HG03064 (cell line): ENCODE data around the gene SPTAN1.

Source experiments
- ATAC-seq: cut with Tn5 transposase; IDR thresholded peaks from one replicate; pipeline ENCODE4 v1.9.1; 2021; ENCODE audit warnings: low read depth; ENCODE audit not compliant: unreplicated experiment

The SPTAN1 gene

GRCh38 chr9:128595471-128595870 lies 43.1 kb downstream of the SPTAN1 start:
- no peak for ATAC-seq

GRCh38 chr9:128600099-128600498 lies 47.7 kb downstream of the SPTAN1 start:
- ATAC-seq: no peak

DNA sequence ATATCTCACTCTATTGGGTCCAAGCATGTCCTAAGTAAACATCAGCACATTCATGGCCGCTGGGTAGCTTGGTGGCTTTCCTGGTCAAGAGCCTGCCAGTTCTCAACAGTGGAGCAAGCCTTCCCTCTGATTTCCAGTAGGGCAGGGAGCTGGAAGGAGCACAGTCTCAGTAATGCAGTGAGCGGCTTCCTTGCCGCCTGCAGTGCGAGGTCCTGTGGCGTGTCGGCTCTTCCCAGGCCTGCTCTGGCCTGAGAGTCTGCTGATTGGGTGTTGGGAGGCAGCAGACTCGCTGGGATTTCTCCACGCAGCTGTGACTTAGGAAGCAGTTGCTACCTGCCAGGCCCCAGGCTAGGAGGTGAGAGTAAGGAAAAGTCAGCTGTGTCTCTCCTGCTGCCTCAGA lies 51.3 kb downstream of the SPTAN1 start:
- ATAC-seq: no peak

DNA sequence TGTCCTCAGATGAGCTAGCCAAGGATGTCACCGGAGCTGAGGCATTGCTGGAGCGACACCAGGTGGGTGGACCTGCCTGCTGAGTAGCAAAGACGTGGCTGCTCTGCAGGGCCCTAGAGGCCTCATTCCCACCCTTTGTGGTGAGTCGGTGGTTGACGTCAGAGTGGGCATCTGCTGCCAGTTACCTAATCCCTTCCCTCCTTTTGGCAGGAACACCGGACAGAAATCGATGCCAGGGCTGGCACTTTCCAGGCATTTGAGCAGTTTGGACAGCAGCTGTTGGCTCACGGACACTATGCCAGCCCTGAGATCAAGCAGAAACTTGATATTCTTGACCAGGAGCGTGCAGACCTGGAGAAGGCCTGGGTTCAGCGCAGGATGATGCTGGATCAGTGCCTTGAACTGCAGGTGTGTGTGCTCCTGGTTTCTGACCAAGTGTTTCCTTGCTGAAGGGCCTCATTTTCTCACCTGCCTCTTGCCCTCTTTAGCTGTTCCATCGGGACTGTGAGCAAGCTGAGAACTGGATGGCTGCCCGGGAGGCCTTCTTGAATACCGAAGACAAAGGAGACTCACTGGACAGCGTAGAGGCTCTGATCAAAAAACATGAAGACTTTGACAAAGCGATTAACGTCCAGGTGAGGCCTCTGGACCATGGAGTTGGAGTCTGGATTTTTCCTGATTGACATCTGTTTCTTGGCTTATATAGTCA lies 55.4 kb downstream of the SPTAN1 start:
- ATAC-seq: no peak

- ATAC-seq: no peak
Measured at GRCh38 chr9:128610897-128611296, 58.5 kb downstream of the SPTAN1 start.

- no peak for ATAC-seq
Measured at GRCh38 chr9:128611600-128612394, 59.4 kb downstream of the SPTAN1 start.

DNA sequence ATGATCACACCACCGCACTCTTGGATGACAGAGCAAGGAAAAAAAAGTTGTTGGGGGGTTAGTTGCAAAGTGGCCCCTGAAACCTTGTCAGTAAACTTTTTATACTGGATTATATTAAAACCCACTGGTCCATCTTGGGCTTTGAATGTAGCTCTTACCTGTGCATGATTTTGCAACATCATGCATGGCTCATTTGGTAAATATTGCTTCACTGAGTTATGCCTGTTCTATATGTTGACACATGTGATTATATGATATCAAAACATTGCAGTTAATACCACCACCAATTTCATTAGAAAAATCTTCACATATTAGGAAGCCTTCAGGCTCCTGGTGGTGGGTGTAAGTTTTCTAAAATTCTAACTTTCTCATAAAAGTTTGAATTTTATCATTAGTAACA lies 62.3 kb downstream of the SPTAN1 start:
- no peak for ATAC-seq

DNA sequence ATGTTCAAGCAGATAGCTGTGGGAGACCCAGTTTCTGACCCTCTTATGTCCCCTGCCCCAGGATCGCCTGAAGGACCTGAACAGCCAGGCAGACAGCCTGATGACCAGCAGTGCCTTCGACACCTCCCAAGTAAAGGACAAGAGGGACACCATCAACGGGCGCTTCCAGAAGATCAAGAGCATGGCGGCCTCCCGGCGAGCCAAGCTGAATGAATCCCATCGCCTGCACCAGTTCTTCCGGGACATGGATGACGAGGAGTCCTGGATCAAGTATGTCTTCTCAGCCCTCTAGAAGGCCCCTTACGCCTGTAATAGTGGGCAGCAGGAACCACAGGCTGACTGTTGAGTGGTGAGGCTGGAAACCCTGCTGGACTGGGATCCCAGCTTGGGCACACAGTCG lies 63.2 kb downstream of the SPTAN1 start:
- ATAC-seq: no peak

GRCh38 chr9:128617943-128618342 lies 65.6 kb downstream of the SPTAN1 start:
- ATAC-seq: no peak

GRCh38 chr9:128619127-128619526 lies 66.7 kb downstream of the SPTAN1 start:
- no peak for ATAC-seq

GRCh38 chr9:128619779-128620178 lies 67.4 kb downstream of the SPTAN1 start:
- ATAC-seq: no peak

GRCh38 chr9:128621730-128622455 lies 69.5 kb downstream of the SPTAN1 start:
- no peak for ATAC-seq

GRCh38 chr9:128624566-128624965 lies 72.2 kb downstream of the SPTAN1 start:
- ATAC-seq: no peak

- ATAC-seq: no peak
Measured at GRCh38 chr9:128625391-128626146, 73.2 kb downstream of the SPTAN1 start.

DNA sequence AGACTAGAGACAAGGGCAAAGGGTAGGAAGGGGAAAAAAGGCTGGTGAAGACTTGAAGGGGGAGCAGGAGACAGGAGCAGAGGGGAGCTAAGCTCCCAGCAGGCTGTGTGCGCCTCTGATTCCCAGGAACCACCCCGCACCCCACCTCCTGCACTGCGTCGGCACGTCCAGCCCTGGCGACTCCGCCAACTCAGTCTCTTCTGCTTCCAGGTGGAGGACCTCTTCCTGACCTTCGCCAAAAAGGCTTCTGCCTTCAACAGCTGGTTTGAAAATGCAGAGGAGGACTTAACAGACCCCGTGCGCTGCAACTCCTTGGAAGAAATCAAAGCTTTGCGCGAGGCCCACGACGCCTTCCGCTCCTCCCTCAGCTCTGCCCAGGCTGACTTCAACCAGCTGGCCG lies 73.8 kb downstream of the SPTAN1 start:
- ATAC-seq: no peak

GRCh38 chr9:128627127-128627715 lies 74.8 kb downstream of the SPTAN1 start:
- ATAC-seq: no peak

DNA sequence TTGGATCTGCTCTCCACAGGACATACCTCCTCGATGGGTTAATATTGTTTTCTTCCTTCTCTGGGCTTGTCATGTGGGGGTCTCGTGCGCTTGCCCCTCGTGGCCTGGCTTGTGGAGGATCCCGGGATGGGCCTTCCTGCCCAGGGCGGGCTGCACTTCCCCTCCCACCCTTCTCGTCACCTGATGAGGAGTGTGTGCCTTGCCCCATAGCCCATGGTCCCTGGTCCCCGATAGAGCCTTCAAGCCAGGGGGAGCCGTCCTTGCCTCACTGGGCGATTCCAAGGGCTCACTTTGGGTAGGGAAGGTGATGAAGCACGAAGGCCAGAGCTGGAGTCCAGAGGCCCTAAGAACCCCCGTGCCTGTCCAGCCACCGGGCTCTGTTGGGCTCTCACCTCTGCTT lies 75.5 kb downstream of the SPTAN1 start:
- ATAC-seq: no peak

DNA sequence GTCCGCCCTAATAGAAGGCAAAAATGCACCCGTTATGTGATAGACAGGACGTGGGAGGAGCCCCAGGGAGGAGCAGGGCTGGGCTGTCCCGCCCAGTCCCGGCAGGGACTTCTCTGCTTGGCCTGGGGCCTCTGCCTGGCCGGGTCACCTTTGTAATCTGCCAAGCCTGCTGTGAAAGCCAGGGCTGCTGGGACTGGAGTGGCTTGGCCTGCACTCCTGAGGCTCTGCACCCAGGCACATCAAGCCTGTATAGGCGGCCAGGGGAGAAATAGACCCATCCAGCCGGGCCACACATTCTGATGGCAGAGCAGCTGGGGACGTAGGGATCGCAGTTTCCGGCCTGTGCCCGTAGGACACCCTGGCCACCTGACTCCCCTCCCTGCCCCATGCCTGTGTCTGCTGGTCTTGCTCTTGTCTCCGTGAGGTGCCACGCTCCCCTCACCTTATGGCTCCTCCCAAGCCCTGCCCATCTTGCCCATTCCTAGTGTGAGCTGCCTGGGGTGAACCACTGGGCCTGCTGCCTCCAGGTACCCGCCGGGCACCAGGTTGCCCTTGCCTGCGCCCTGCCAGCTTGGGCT lies 76.2 kb downstream of the SPTAN1 start:
- ATAC-seq: no peak

DNA sequence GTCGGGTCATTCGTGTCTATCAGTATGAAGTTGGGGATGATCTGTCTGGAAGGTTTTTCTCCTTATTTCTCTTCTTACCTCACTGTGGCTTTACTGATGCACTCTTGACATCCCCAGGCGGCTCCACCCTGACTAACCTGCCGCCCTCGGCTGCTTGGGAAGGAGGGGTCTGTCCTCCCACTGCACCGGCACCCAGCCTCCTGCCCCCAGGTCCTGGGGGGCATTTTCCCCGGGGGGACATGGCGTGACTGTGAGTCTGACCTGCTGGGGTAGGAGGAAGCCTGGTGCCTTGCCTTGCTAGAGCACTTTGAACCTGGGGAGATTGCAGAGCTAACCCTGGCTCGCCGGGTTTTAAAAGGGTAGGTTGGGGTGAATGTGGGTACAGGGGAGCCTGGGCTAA lies 76.7 kb downstream of the SPTAN1 start:
- no peak for ATAC-seq
